Measurements from ENCODE around the gene ADD2.

The ADD2 gene

DNA sequence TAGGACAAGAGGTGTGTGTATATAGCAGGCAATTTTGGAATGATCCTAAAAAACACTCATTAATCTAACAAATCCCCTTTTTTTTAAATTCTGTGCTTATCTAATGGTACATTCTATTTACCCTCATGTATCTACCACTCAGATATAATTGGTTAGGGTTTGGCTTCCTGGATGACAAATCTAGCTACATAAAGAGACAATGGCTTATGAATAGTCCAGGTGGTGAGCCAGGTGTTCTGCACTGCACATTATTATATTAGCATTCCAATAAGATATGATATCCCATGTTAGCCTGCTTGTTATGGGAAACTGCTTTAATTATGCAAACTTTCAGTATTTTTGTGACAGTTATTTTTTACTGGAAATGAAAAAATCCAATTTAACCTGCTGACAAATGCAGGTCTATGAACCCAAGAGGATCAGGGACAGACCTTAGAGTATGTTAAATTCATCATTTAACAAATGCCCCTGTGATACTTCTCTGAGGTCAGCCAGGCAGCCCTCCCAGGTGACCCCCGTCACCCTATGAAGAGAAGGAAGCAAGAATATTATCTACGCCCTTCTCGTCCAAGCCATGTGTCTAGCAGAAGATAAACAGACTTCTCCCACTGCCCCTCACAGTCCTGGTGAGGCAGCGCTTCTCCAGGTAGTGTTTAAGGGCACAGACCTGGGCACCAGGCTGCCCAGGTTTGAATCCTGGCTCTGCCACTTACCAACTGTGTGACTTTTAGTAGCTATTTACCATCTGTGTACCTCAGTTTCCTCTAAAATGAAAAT lies 83.0 kb downstream of the ADD2 start:
- Histone ChIP-seq H3K36me3 (peaks cover 88% of the 10 kb centered on the region), H3K9me3 (ENCODE audit: severe bottlenecking) (no peaks in the 10 kb centered on the region)
- peak; percentile 3 for DNase-seq

GRCh38 chr2:70683455-70683854 lies 84.5 kb downstream of the ADD2 start:
- no peak for TF ChIP-seq CTCF (IDR thresholded peaks at IDR 0.05; ENCODE audit: low read depth, low read length)
- Histone ChIP-seq H3K27me3 (ENCODE audit: insufficient read depth, low read depth, severe bottlenecking) (no peaks in the 10 kb centered on the region), H3K36me3 (peaks cover 86% of the 10 kb centered on the region)

More for the DNA sequence above, 83.0 kb downstream of the ADD2 start:
- Histone ChIP-seq H3K4me3 (ENCODE audit: low read depth, low read length) (no peak overlapping the region), H3K27ac (peak overlapping the region; percentile 66), H3K27me3 (ENCODE audit: insufficient read depth, low read depth, severe bottlenecking) (no peaks in the 10 kb centered on the region)
- TF ChIP-seq CTCF (IDR thresholded peaks at IDR 0.05; ENCODE audit: low read depth, low read length), result no peak

DNA sequence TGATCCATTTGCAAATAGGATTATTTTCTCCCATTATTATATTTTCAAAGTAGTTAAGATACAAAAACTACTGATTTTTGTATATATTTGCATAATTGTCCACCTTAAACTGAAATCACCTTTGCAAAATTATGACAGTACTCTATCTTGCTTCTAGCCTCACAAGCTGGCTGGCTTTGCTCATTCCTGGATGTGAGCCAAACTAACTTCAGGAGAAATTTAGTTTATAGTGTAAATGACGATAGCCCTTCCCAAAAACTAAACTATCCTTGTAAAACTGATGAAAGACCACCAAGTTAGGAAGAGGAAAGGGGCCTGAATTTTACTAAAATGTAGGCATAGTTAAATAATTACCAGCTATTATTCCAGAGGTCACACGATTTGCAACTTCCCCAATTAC lies 87.3 kb downstream of the ADD2 start:
- no peak for TF ChIP-seq CTCF (IDR thresholded peaks at IDR 0.05; ENCODE audit: low read depth, low read length)
- no peak for DNase-seq
- Histone ChIP-seq H3K9me3 (ENCODE audit: severe bottlenecking) (no peaks in the 10 kb centered on the region), H3K36me3 (peaks cover 93% of the 10 kb centered on the region), H3K27me3 (ENCODE audit: insufficient read depth, low read depth, severe bottlenecking) (no peaks in the 10 kb centered on the region), H3K4me3 (ENCODE audit: low read depth, low read length) (no peak overlapping the region), H3K27ac (no peak overlapping the region)

More at GRCh38 chr2:70683455-70683854, 84.5 kb downstream of the ADD2 start:
- H3K27ac ChIP-seq, result no peak overlapping the region
- no peak overlapping the region for H3K4me3 ChIP-seq (ENCODE audit: low read depth, low read length)
- H3K9me3 ChIP-seq (ENCODE audit: severe bottlenecking), result no peaks in the 10 kb centered on the region
- DNase-seq, result peak; percentile 1

DNA sequence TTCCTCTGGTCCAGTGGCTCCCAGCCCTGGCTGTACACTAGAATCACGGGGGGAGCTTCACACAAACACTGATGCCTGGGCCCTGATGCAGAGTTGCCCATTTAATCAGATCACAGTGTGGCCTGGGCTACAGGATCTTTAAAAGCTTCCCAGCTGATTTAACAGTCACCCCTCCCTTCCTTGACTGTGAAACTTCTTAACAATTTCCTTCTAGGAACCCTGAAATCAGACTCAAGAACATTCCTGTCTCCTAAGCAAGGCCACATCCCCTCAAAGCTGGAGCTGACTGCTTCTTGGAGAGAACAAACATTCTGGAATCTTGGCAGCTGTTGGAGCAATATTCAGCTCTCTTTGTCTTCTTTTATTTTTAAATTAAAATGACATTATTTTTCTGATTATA lies 88.7 kb downstream of the ADD2 start:
- TF ChIP-seq CTCF (IDR thresholded peaks at IDR 0.05; ENCODE audit: low read depth, low read length), result no peak
- H3K27ac ChIP-seq, result no peak overlapping the region
- H3K9me3 ChIP-seq (ENCODE audit: severe bottlenecking), result no peaks in the 10 kb centered on the region
- no peak overlapping the region for H3K4me3 ChIP-seq (ENCODE audit: low read depth, low read length)
- no peaks in the 10 kb centered on the region for H3K27me3 ChIP-seq (ENCODE audit: insufficient read depth, low read depth, severe bottlenecking)
- H3K36me3 ChIP-seq, result peaks cover 91% of the 10 kb centered on the region
- DNase-seq, result peak; percentile 3

DNA sequence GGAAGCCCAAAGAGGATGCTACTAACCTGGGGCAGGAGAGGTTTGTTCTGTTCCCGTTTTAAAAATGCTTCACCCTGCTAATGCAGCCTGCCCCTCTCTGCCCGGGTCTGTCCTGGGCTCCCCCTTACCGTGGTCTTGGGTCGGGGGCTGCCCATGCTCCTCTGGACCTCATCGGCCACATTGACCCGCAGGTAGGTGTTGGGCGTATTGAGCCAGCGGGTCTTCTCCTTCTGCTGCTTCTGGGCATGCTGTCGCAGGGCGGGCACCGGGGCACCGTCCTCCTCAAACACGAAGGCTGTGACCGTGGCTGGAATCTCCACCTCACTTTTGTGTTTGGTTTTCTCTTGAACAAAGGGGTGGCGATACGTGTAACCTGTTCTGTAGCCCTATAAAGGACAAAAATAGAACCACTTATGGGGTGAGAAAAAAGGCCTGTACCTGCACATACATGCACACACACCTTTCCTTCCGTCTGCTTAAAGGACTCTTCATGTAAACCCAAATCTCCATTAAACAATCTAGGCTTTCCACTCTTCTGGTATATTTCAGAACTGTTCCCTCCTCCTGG lies 89.3 kb downstream of the ADD2 start:
- H3K27ac ChIP-seq, result no peak overlapping the region
- TF ChIP-seq CTCF (IDR thresholded peaks at IDR 0.05; ENCODE audit: low read depth, low read length), result no peak
- peak; percentile 6 for DNase-seq
- H3K27me3 ChIP-seq (ENCODE audit: insufficient read depth, low read depth, severe bottlenecking), result no peaks in the 10 kb centered on the region
- peaks cover 89% of the 10 kb centered on the region for H3K36me3 ChIP-seq
- H3K4me3 ChIP-seq (ENCODE audit: low read depth, low read length), result no peak overlapping the region
- no peaks in the 10 kb centered on the region for H3K9me3 ChIP-seq (ENCODE audit: severe bottlenecking)

All from WERI-Rb-1 (cell line).